Caco-2 (cell line): ENCODE results near the gene PCBP3. TPM values are rescaled to one million over a fixed set of nuclear protein-coding genes. Genes with fewer than 3 reads are reported as not detected.

Experiments used
- BruUV-seq: library from RNA; stranded (reverse); fragments of 400-500 nt; replicated peaks from 2 replicates; lab custom pipeline; 2021; lab: Mats Ljungman, UMichigan
- CTCF ChIA-PET: fragments of 300-600 bp; sonication (Branson Sonifier 250); formaldehyde crosslinking; loops from one replicate; lab custom pipeline; 2022; ENCODE audit warnings: antibody characterized with exemption; lab: Charles Lee
- POLR2A ChIA-PET: fragments of 300-600 bp; sonication (Branson Sonifier 250); formaldehyde crosslinking; loops from one replicate; lab custom pipeline; 2022; ENCODE audit warnings: antibody characterized with exemption; lab: Charles Lee
- DNase-seq, 2 experiments: peaks; one replicate each; pipeline versions ENCODE4 v3.0.0 to v3.0.0-alpha.2; 2020 to 2022
- H3K27me3 ChIP-seq: replicated peaks from 2 replicates; pipeline ENCODE4 v1.6.0; 2011; ENCODE audit warnings: low read length; ENCODE audit not compliant: control insufficient read depth, insufficient read depth
- H3K36me3 ChIP-seq: 2 replicates; pipeline ENCODE4 v1.5.1; 2011; ENCODE audit warnings: low read length; ENCODE audit not compliant: control insufficient read depth, insufficient read depth
- H3K4me1 ChIP-seq: fragments of 250-450 bp; sonication (Bioruptor Pico); 2 replicates; pipeline ENCODE4 v1.5.1; 2020; ENCODE audit warnings: mild to moderate bottlenecking
- H3K4me3 ChIP-seq: 2 replicates; pipeline ENCODE4 v1.5.1; 2011; ENCODE audit warnings: low read depth, mild to moderate bottlenecking, control low read depth, low read length
- H3K9me3 ChIP-seq: fragments of 250-450 bp; sonication (Bioruptor Pico); 2 replicates; pipeline ENCODE4 v1.5.1; 2020; ENCODE audit warnings: mild to moderate bottlenecking, moderate library complexity
- H3K27ac Mint-ChIP-seq: one replicate; pipeline ENCODE4 v1.8.0; 2022; ENCODE audit warnings: mixed read lengths; ENCODE audit not compliant: unreplicated experiment
- H3K27me3 Mint-ChIP-seq: one replicate; pipeline ENCODE4 v1.8.0; 2022; ENCODE audit warnings: mixed read lengths; ENCODE audit not compliant: insufficient read depth, unreplicated experiment
- H3K36me3 Mint-ChIP-seq: one replicate; pipeline ENCODE4 v1.8.0; 2022; ENCODE audit warnings: mild to moderate bottlenecking, mixed read lengths; ENCODE audit not compliant: insufficient read depth, unreplicated experiment
- H3K4me1 Mint-ChIP-seq: one replicate; pipeline ENCODE4 v1.8.0; 2022; ENCODE audit warnings: low read depth, mixed read lengths; ENCODE audit not compliant: unreplicated experiment
- H3K4me3 Mint-ChIP-seq: one replicate; pipeline ENCODE4 v1.8.0; 2022; ENCODE audit warnings: mild to moderate bottlenecking, moderate library complexity, mixed read lengths; ENCODE audit not compliant: unreplicated experiment
- H3K9me3 Mint-ChIP-seq: one replicate; pipeline ENCODE4 v1.8.0; 2022; ENCODE audit warnings: mixed read lengths; ENCODE audit not compliant: unreplicated experiment
- CTCF ChIP-seq, 2 experiments: fragments of 200-600 bp in 1 of 2; IDR thresholded peaks; 1 replicate in 1 of 2; 2 replicates in 1 of 2; pipeline versions ENCODE4 v1.5.1 to v1.8.0; 2011 to 2022; ENCODE audit warnings: antibody characterized with exemption in 1 of 2, control low read depth in 1 of 2, inconsistent platforms in 1 of 2, low read depth in 1 of 2, low read length in 1 of 2, mild to moderate bottlenecking in 1 of 2, moderate library complexity in 1 of 2; ENCODE audit not compliant: insufficient read depth in 1 of 2, severe bottlenecking in 1 of 2, unreplicated experiment in 1 of 2
- intact Hi-C: fragments of 100-400 bp; cut with micrococcal nuclease; formaldehyde crosslinking; loops from one replicate; pipeline ENCODE4 v1.10.0; 2022; ENCODE audit not compliant: unreplicated experiment
- total RNA-seq: library from RNA; stranded (reverse); gene quantifications from 2 replicates; pipeline ENCODE4 v1.2.3, GENCODE V29; 2022

The PCBP3 gene
- total RNA-seq, 1 experiment from 2014 or later, result 0.75 TPM

GRCh38 chr21:45872902-45873301, 229.4 kb downstream of the PCBP3 start:
- Mint-ChIP-seq H3K9me3 (no peaks in the 10 kb centered on the region), H3K36me3 (peaks cover 5% of the 10 kb centered on the region), H3K27ac (no peak overlapping the region), H3K4me3 (no peak overlapping the region), H3K4me1 (no peaks in the 10 kb centered on the region), H3K27me3 (peaks cover 9% of the 10 kb centered on the region)
- no peak for DNase-seq
- no peak for TF ChIP-seq CTCF (IDR thresholded peaks at IDR 0.05; ENCODE audit: insufficient read depth in 1 of 2, low read depth in 1 of 2, low read length in 1 of 2, severe bottlenecking in 1 of 2, unreplicated experiment in 1 of 2)
- Histone ChIP-seq H3K4me1 (peaks cover 13% of the 10 kb centered on the region), H3K9me3 (no peaks in the 10 kb centered on the region), H3K36me3 (no peaks in the 10 kb centered on the region), H3K4me3 (no peak overlapping the region), H3K27me3 (no peaks in the 10 kb centered on the region)
- no TSS peak for BruUV-seq
- intact Hi-C loops, result no loop called here
- POLR2A ChIA-PET, result no interaction called here
- CTCF ChIA-PET, result no interaction called here

GRCh38 chr21:45873418-45873817, 229.9 kb downstream of the PCBP3 start:
- Mint-ChIP-seq H3K27ac (no peak overlapping the region), H3K4me1 (no peaks in the 10 kb centered on the region), H3K4me3 (no peak overlapping the region), H3K27me3 (peaks cover 12% of the 10 kb centered on the region), H3K36me3 (peaks cover 5% of the 10 kb centered on the region), H3K9me3 (no peaks in the 10 kb centered on the region)
- Histone ChIP-seq H3K27me3 (no peaks in the 10 kb centered on the region), H3K9me3 (no peaks in the 10 kb centered on the region), H3K4me3 (no peak overlapping the region), H3K4me1 (peaks cover 13% of the 10 kb centered on the region), H3K36me3 (no peaks in the 10 kb centered on the region)
- no TSS peak for BruUV-seq
- no peak for DNase-seq
- intact Hi-C loops, result no loop called here
- ChIA-PET CTCF (no interaction called here), POLR2A (no interaction called here)
- TF ChIP-seq CTCF (IDR thresholded peaks at IDR 0.05; ENCODE audit: insufficient read depth in 1 of 2, low read depth in 1 of 2, low read length in 1 of 2, severe bottlenecking in 1 of 2, unreplicated experiment in 1 of 2), result no peak

- no peaks in the 10 kb centered on the region for H3K36me3 ChIP-seq
- Mint-ChIP-seq H3K9me3 (no peaks in the 10 kb centered on the region), H3K4me1 (no peaks in the 10 kb centered on the region), H3K27me3 (peaks cover 16% of the 10 kb centered on the region), H3K36me3 (peaks cover 5% of the 10 kb centered on the region), H3K27ac (peak overlapping the region; percentile 85), H3K4me3 (no peak overlapping the region)
- BruUV-seq, result no TSS peak
- no peak for TF ChIP-seq CTCF (IDR thresholded peaks at IDR 0.05; ENCODE audit: insufficient read depth in 1 of 2, low read depth in 1 of 2, low read length in 1 of 2, severe bottlenecking in 1 of 2, unreplicated experiment in 1 of 2)
- no peaks in the 10 kb centered on the region for H3K27me3 ChIP-seq
- H3K9me3 ChIP-seq, result no peaks in the 10 kb centered on the region
- intact Hi-C loops, result no loop called here
- H3K4me1 ChIP-seq, result peaks cover 13% of the 10 kb centered on the region
- DNase-seq, result no peak
- H3K4me3 ChIP-seq, result no peak overlapping the region
- ChIA-PET POLR2A (no interaction called here), CTCF (no interaction called here)
Observed at GRCh38 chr21:45873866-45874265, 230.3 kb downstream of the PCBP3 start.
